ENCODE results near the gene ZNF678. TPM values are rescaled to one million over a fixed set of nuclear protein-coding genes. Genes with fewer than 3 reads are reported as not detected.

The ZNF678 gene
- total and polyA plus RNA-seq, 9 of the 15 experiments (the other 6 are each of a cell fraction or from before 2014, with no cell fraction given) = 3.0 to 16.8 (median 8.0) TPM

- TF ChIP-seq, protein P1, sequence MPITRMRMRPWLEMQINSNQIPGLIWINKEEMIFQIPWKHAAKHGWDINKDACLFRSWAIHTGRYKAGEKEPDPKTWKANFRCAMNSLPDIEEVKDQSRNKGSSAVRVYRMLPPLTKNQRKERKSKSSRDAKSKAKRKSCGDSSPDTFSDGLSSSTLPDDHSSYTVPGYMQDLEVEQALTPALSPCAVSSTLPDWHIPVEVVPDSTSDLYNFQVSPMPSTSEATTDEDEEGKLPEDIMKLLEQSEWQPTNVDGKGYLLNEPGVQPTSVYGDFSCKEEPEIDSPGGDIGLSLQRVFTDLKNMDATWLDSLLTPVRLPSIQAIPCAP (CRISPR knock-in tag; IDR thresholded peaks at IDR 0.05; ENCODE audit: borderline replicate concordance) = no peak
- TF ChIP-seq C11orf30 (IDR thresholded peaks at IDR 0.05; ENCODE audit: low read depth) (peak; percentile 61), MYBL2 (IDR thresholded peaks at IDR 0.05; ENCODE audit: low read depth) (no peak), MYBL2 (CRISPR knock-in tag; IDR thresholded peaks at IDR 0.05; ENCODE audit: borderline replicate concordance) (no peak)
Measured at GRCh38 chr1:227583354-227583753, 20.0 kb downstream of the ZNF678 start (continued).

- Histone ChIP-seq H4K20me1 (replicated peaks; ENCODE audit: control insufficient read depth, insufficient read depth, low read length) (no peaks in the 10 kb centered on the region), H3K27me3 (ENCODE audit: control insufficient read depth in 2 of 2, insufficient read depth in 2 of 2, low read length in 2 of 2) (no peaks in the 10 kb centered on the region), H3K9ac (ENCODE audit: insufficient read depth in 1 of 2, low read depth in 2 of 2, low read length in 2 of 2) (no peak overlapping the region), H3K4me1 (replicated peaks in 1 of 2; ENCODE audit: control insufficient read depth in 2 of 2, insufficient read depth in 2 of 2, low read length in 2 of 2) (no peaks in the 10 kb centered on the region), H3K9me3 (replicated peaks; ENCODE audit: control insufficient read depth, insufficient read depth, low read depth, low read length) (peaks cover 6% of the 10 kb centered on the region), H3K9me1 (ENCODE audit: control insufficient read depth, insufficient read depth, low read length) (no peaks in the 10 kb centered on the region), H2AFZ (ENCODE audit: low read depth, low read length) (no peak overlapping the region), H3K27ac (ENCODE audit: extremely low read depth, low read depth, low read length) (no peak overlapping the region), H3K36me3 (ENCODE audit: control insufficient read depth, insufficient read depth, low read length) (no peaks in the 10 kb centered on the region; the same call in 2 of the 3 replicates), H3K4me2 (ENCODE audit: insufficient read depth, low read length) (no peak overlapping the region), H3K4me3 (no peak overlapping the region), H3K79me2 (ENCODE audit: control insufficient read depth, insufficient read depth, low read length) (peaks cover 5% of the 10 kb centered on the region; the same call in 2 of the 3 replicates)
- in situ Hi-C loops (cut with MboI) (no loop called here), intact Hi-C loops (cut with micrococcal nuclease) (no loop called here)
- FAIRE-seq (no peak), DNase-seq (ENCODE audit: extremely low read depth in 1 of 4, low spot score in 3 of 4) (no peak), ATAC-seq (no peak)
- no TSS peak for BruUV-seq (replicated peaks)
- ChIA-PET POLR2A (no interaction called here), CTCF (ENCODE audit: low intra/inter-chr PET ratio) (no interaction called here)
- TF ChIP-seq NR2C2 (CRISPR knock-in tag; IDR thresholded peaks at IDR 0.05) (no peak), NR2C2 (tag; IDR thresholded peaks at IDR 0.05) (no peak), ZNF778 (CRISPR knock-in tag; IDR thresholded peaks at IDR 0.05) (no peak), ZNF3 (CRISPR knock-in tag; IDR thresholded peaks at IDR 0.05) (no peak), JUND (IDR thresholded peaks at IDR 0.05; ENCODE audit: borderline replicate concordance, low read depth, low read length) (no peak), JUND (tag; IDR thresholded peaks at IDR 0.05; ENCODE audit: borderline replicate concordance, low read depth, low read length) (no peak), TFE3 (CRISPR knock-in tag; IDR thresholded peaks at IDR 0.05) (no peak), HOXB6 (CRISPR knock-in tag; IDR thresholded peaks at IDR 0.05; ENCODE audit: borderline replicate concordance) (no peak), LEF1 (IDR thresholded peaks at IDR 0.05) (no peak)
Measured at GRCh38 chr1:227586733-227587132, 23.4 kb downstream of the ZNF678 start.

All from K562 (cell line).